ENCODE results near the gene SH3BGRL2. TPM values are rescaled to one million over a fixed set of nuclear protein-coding genes. Genes with fewer than 3 reads are reported as not detected.

The SH3BGRL2 gene
- total and polyA plus RNA-seq, 2 of the 4 experiments (the other 2 are of a cell fraction): 2.4 to 5.6 TPM

- WGBS, 2 experiments (ENCODE audit: extremely low coverage in 2 of 2, insufficient read length in 1 of 2): no CpG with 5 or more reads among the region's 3 CpGs
- Histone ChIP-seq H3K23ac (ENCODE audit: low read depth, low read length) (no peak overlapping the region), H3K4me1 (ENCODE audit: control insufficient read depth, insufficient read depth, low read length) (no peaks in the 10 kb centered on the region), H4K5ac (ENCODE audit: low read depth, low read length) (no peak overlapping the region), H3K4me3 (ENCODE audit: insufficient read depth, low read depth, low read length) (no peak overlapping the region), H2BK15ac (ENCODE audit: low read depth, low read length) (no peak overlapping the region), H4K20me1 (ENCODE audit: insufficient read depth, low read length) (no peaks in the 10 kb centered on the region), H3K4me2 (ENCODE audit: low read depth, low read length) (no peak overlapping the region), H3K14ac (replicated peaks; ENCODE audit: low read depth, low read length) (no peak overlapping the region), H3K18ac (ENCODE audit: low read depth, low read length) (no peak overlapping the region), H2BK120ac (ENCODE audit: low read depth, low read length) (no peak overlapping the region), H3K9me3 (ENCODE audit: control insufficient read depth, insufficient read depth, low read length) (no peaks in the 10 kb centered on the region), H3K9ac (ENCODE audit: low read depth, low read length) (no peak overlapping the region), H4K91ac (ENCODE audit: insufficient read depth, low read depth, low read length) (no peak overlapping the region), H2AFZ (replicated peaks; ENCODE audit: low read length, poor library complexity) (no peak overlapping the region), H3K36me3 (ENCODE audit: control insufficient read depth, insufficient read depth, low read length) (no peaks in the 10 kb centered on the region), H2AK9ac (replicated peaks; ENCODE audit: low read depth, low read length, poor library complexity) (peak overlapping the region; percentile 0), H3K27ac (ENCODE audit: insufficient read depth, low read length) (no peak overlapping the region), H2BK20ac (ENCODE audit: low read depth, low read length) (no peak overlapping the region), H4K8ac (ENCODE audit: low read depth in 2 of 2, low read length in 2 of 2) (no peak overlapping the region), H3K9me1 (ENCODE audit: insufficient read depth, low read length) (no peaks in the 10 kb centered on the region), H3K56ac (ENCODE audit: extremely low read depth, insufficient read depth, low read length) (no peak overlapping the region), H2AK5ac (ENCODE audit: low read depth, low read length) (no peak overlapping the region), H3K4ac (ENCODE audit: low read depth, low read length) (no peak overlapping the region), H2BK5ac (ENCODE audit: low read depth, low read length, poor library complexity, severe bottlenecking) (no peak overlapping the region), H3K27me3 (ENCODE audit: control insufficient read depth, insufficient read depth, low read length) (no peaks in the 10 kb centered on the region; the same call in 1 of the 2 replicates), H3K79me1 (ENCODE audit: low read depth in 1 of 2, low read length in 2 of 2) (no peaks in the 10 kb centered on the region)
- intact Hi-C loops (cut with micrococcal nuclease): no loop called here
- no TSS peak for BruUV-seq (replicated peaks)
- TF ChIP-seq RFX5 (IDR thresholded peaks at IDR 0.05; ENCODE audit: low read depth, low read length) (no peak), BHLHE40 (IDR thresholded peaks at IDR 0.05; ENCODE audit: low read depth, low read length) (no peak), MAZ (IDR thresholded peaks at IDR 0.05; ENCODE audit: borderline replicate concordance, low read depth, low read length) (no peak), FOS (IDR thresholded peaks at IDR 0.05; ENCODE audit: low read depth, low read length) (no peak), RCOR1 (IDR thresholded peaks at IDR 0.05; ENCODE audit: insufficient replicate concordance, low read length) (no peak), CTCF (conservative IDR thresholded peaks at IDR 0.05; ENCODE audit: low read depth, low read length) (no peak), USF2 (IDR thresholded peaks at IDR 0.05; ENCODE audit: low read depth, low read length) (no peak), CEBPB (IDR thresholded peaks at IDR 0.05; ENCODE audit: low read depth, low read length) (no peak), CHD1 (IDR thresholded peaks at IDR 0.05; ENCODE audit: low read depth, low read length) (no peak), ELK1 (IDR thresholded peaks at IDR 0.05; ENCODE audit: borderline replicate concordance, low read depth, low read length) (no peak), RAD21 (IDR thresholded peaks at IDR 0.05; ENCODE audit: low read length) (no peak), MAFK (IDR thresholded peaks at IDR 0.05; ENCODE audit: low read depth, low read length) (no peak), NFE2L2 (IDR thresholded peaks at IDR 0.05; ENCODE audit: low read depth, low read length) (no peak), MXI1 (IDR thresholded peaks at IDR 0.05; ENCODE audit: borderline replicate concordance, low read depth, low read length) (no peak)
- ChIA-PET POLR2A (ENCODE audit: unreplicated experiment) (no interaction called here), CTCF (no interaction called here)
- ATAC-seq (ENCODE audit: low read depth): no peak
- dilution Hi-C loops (cut with HindIII; ENCODE audit: low sequenced_read_pairs, unreplicated experiment): no loop called here
- DNase-seq: no peak
- in situ Hi-C loops (cut with MboI; ENCODE audit: low sequenced_read_pairs): no loop called here
Measured at GRCh38 chr6:79710127-79710526, 79.0 kb downstream of the SH3BGRL2 start.

Data from IMR-90 (cell line).